Raji (cell line): ENCODE measurements around the gene TBC1D1.

Source experiments
- POLR2A ChIP-seq: IDR thresholded peaks from 2 replicates; pipeline ENCODE4 v1.6.1; 2011; ENCODE audit warnings: low read depth, low read length, control low read depth; ENCODE audit not compliant: insufficient read depth

Gene TBC1D1

DNA sequence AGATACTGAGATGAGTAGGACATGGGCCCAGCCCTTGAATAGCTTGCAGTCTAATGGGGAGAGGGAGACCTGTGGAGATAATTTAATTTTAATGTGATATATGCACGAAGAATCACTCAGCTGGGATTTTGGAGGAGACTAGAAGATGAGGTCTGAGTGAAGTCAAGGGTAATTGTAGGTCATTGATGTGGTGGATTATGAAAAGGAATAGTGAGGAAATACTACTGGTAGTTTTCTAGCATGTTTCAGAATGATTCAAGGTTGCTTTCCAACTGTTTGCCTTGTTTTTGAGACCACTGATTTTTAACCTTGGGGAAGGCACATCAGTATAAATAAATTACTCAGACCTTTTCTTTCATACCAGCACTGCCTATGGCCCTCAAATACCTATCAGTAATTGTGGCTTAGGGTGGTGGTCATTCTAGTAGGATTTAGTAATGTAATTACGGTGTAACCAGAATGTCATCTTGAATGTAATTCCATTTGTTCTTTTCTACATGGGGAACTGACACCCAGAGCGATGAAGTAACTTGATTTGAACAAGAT is 94.9 kb downstream of the TBC1D1 start:
- TF ChIP-seq POLR2A = no peak

DNA sequence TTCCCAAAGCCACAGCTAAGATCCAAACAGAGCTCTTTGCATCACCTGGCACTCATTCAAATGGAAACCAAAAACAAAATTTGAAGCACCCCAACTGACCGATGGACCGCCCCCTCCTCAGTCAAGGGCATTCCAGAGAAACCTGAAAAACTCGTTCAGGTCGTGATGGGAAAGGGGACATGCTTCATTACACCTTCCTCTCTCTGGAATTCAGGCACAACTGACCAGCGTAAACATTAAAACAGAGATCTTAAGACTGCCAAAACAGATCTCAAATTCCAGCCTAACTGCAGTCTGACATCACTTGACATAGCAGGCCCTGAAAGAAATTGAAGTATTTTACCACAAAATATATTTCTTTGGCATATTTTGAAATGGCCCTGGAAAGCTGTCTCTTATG is 97.8 kb downstream of the TBC1D1 start:
- no peak for TF ChIP-seq POLR2A

DNA sequence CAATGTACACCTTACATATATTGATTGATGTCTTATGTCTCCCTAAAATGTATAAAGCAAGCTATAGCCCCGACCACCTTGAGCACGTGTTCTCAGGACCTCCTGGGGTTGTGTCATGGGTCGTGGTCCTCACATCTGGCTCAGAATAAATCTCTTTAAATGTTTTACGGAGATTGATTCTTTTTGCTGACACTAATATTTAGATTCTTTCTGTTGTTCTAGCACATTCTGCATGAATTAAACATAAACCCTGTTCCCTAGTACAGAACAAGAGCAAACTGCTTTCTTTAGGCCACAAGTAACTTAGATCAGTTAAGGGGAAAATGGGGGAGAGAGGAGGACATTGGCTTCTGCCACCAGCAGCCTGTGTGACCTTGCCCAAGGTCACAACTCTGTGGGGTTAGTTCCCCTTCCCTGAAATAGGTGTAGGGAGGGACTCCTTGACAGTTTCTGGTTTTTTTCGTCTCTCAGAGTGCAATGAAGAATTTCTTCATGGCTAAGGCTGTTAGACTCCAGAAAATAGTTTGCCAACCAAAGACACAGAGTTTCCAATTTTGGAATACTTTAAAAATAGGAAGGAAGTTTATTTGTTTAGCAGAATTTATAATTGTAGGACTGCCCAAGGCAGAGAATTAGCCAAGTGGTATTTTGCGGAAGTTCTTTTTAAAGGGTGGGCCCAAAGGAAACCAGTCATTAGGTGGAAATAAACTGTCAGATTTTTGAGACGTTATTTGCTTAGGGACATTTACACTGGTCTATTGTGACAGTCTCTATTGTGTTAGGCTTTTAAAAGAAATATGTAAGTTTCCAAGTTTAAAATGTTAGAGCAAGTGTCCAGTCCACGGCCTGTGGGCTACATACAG is 98.7 kb downstream of the TBC1D1 start:
- no peak for TF ChIP-seq POLR2A

DNA sequence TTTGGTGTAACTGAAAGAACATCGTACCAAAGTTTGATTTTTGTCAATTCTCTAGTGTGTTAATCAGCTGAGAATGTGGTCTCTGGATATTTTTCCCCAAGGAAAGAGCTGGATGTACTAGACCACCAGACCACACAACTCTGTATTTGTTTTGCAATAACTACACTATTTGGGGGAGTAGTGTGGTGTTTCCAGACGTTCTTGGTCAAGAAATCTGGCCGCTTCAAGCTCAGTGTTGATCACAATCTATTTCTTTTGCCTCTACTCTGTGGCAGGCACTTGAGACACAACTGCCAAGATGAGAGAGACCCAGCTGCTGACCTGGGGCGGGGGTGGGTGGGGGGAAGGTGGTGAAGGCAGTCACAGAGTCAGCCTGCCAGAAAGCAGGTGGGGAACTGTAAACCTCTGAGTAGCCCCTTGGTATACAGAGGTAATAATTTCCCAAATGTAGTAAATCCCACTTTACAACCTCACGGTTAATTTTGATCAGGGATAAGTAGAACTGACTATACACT is 99.9 kb downstream of the TBC1D1 start:
- TF ChIP-seq POLR2A = no peak

DNA sequence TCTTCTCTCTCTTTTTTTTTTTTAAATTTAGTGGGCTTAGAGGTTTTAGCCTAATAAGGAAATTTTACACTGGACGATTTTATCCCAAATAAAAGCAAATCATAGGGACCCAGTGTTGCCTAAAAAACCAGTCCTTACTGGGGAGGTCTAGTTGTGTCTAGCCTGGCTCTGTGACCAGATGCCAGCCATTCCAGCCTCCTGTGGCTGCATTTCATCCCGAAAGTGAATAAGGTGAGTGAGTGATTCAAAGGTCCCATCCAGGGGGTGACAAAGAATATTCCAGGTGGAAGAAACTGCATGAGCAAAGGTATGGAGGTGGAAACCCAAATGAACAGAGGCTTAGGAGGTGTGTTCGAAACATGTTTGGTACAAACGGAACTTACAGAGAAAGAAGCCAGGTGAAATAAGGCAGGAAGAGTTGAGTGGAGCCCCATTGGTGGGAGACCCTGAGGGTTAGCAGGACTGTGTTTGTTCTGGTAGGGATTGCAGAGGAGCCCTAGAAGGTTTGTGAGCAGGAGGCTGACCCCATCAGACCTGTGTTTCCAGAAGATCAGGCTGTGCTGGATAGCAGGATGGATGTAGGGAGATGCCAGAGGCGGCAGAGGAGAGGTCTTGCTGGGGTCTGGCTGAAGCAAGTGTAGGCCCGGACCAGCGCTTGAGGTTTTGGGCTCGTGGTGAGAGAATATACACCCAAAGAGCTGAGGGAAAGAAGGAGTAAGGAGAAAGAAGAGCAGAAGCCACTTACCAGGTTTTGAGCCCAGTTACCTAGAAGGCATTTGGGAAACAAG is 100.9 kb downstream of the TBC1D1 start:
- TF ChIP-seq POLR2A = no peak

DNA sequence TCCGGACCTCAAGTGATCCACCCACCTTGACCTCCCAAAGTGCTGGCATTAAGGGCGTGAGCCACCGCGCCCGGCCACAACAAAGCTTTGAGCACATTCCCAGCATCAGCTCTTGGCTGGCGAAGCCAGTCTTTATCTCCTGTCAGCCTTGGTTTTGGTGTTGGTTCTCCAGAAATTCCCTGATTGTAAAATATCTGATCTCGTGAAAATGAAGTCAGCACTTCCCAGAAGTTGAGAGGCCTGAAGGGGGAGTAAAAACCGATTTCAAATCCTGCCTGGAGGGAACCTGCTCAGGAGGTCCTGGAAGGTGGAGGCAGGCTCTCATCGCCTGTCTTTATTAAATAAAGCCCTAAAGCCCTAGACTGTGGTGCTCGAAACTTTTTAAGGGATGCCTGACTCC is 102.9 kb downstream of the TBC1D1 start:
- TF ChIP-seq POLR2A = no peak

DNA sequence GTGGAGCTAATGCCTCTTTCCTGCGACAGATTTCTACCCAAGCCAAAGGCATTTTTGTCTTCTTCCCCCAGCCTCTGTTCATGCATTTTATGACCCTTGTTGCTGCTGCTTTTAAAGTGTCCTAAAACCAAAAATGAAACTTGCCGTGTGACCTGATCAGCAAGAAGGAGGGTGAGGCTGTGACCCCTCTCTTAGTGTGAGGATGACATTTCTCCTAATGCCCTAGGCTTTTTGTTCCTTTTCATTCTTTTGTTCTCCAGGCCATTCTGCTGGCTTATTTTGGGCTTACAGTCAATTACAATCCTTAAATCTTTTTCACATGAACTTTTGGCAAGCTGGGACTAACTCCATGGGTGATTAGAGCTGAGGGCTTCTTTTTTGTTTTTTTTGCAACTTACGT is 103.7 kb downstream of the TBC1D1 start:
- TF ChIP-seq POLR2A = no peak

DNA sequence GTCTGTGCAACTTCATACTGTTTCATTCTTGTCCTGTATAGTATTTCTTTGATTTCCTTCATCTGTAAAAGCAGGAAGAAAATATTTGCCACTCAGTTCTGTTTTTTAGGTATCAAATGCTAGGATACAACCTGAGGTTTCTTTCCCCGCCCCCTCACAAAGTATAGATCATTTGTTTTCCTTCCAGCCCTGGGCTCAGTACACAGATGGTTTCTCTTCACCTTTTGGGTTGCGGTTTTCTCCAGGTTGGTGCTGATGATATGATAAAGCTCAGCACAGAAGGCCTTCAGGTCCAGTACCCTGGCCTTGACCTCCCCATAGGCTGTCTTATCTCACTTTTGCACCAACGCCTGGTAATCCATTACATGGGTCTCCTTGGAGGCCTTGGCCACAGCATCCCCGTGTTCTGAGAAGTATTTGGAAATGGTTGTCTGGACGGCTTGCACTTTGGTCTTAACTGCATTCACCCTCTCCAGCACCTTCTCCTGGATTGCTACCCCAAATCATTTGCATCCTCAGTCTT is 104.5 kb downstream of the TBC1D1 start:
- no peak for TF ChIP-seq POLR2A

DNA sequence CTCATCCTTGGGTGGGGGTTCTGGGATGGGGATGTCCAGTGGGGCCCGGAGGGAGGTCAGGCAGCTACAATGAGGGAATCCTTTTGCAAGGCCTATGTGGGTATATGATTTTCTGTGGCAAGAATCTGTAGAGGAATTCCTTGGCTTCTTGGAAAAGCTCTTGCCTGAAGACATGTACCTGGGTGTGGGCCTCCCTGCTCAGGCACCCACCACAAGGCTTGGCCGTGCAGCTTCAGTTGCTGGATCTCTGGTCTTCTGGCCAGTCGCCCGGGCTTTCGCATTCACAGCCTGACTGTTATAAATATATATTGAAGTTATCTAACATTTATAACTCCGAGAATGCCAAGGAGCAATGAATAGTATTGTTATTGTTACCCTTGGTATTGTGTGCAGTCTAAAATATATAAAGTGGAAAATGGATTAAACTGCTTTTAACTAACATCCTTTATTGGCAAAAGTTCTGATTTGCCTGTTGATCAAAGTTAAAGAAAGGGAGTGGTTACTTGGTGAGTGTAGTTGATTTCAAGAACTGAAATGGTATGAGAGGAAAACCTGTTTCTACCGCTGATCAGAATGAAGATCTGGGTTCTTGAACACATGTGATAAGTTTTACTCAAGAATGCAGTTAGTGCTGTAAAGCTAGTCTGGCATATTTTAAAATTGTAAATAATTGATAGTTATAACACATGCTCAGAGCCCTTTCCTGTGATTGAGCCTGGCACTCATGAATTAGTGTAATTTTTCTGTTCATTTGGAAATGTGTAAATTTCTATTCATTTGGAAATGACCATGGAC is 105.3 kb downstream of the TBC1D1 start:
- no peak for TF ChIP-seq POLR2A

DNA sequence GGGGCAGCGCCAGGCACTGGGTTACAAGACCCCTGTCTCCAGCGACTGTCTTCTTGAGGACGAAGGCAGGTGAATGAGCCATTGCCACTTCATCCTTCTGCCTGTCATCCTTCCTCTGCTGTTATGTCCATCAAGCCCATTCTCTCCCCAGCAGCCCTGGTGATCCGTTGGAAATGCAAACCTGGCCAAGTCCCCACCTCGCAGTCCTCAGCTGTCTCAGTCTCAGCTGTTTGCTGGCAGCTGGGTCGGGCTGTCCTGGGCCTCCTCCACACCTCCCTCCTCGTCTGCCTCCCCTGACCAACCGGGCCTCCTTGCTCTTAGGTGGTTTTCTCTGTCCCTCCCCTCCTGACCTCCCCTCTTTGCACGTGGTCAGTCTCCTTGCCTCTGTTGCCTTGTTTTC is 107.3 kb downstream of the TBC1D1 start:
- no peak for TF ChIP-seq POLR2A

DNA sequence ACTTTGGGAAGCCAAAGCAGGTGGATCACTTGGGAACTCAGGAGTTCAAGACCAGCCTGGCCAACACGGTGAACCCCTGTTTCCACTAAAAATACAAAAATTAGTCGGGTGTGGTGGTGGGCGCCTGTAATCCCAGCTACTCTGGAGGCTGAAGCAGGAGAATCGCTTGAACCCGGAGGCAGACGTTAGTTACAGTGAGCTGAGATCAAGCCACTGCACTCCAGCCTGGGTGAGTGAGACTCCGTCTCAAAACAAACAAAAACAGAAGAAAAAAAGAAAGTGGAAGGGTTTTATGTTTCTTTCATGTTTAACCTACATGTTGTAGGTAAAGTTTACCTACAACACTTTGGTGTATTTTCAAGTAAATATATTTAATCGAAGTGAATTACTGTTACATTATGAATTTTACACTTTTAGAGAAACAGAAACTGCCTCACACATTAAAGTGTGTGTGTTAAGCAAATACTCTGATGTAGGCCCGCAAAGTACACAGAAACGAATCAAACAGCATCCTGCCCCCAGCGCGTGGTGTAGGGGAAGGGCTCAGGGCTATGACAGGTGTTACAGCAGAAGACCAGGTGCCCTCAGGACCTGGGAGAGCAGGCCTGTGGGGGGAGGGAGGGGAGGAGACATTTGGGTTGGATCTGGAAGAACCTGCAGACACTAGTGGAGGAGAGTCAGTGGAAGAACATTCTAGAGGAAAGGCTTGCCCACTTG is 108.3 kb downstream of the TBC1D1 start:
- no peak for TF ChIP-seq POLR2A

DNA sequence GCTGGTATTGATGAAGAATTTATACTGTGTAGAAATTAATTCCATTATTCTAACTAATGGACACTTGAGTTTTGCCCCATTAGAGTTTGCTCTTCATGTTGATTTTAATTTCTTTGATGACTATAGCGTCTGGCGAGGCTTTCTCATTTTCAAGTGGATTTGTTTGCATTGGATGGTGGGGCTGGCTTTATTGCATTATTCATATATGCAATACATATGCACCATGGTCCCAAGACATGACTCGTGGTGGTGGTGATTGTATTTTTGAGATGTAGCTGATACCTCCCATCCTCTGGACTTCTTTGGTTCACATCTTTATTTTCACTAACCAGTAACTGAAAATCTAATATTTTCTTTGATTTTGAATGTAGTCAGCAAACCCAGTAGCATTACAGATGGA is 109.1 kb downstream of the TBC1D1 start:
- no peak for TF ChIP-seq POLR2A

DNA sequence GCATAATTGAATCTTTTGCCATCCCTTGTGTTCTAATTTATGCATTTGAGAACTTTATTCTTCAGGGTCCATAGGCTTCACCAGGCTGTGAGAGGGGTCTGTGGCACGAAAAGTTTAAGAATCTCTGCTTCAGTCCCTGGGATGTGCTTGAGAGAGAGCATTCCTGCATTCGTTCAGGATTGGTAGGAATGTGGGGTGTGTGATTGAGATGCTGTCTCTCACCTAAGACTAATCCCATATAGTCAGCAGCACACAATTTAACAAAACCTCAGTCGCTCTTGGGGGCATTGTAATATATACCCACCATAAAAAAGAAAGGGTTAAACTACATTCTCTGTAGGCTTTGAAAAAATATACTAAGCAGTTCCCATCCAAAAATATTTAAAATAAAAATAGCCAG is 111.0 kb downstream of the TBC1D1 start:
- no peak for TF ChIP-seq POLR2A

DNA sequence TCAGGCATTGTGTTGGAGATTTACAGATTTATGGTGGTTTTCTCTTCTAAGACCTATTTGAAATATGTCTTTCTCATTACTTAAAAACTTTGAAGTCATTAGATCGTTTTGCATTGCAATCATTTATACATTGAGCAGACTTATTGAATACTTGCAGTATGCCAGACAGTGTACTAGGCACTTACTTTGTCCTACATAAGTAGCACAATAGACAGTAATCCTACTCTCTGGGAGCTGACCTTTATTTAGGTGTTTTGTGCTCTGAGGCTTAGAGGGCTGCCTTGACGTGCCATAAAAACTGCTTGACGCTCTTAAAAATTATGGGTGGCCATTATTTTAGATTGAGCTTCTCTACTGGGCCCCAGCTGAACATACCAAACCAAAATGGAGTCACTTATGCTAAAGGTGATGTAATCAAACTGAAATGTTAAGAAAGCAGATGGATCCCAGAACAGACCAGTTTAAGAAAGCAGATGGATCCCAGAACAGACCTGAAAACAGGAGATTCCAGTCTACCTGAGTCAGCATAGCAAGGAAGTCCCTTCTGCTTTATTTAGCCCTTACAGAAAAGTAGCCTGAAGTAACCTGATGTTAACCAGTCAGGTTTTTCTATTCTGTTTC is 111.7 kb downstream of the TBC1D1 start:
- TF ChIP-seq POLR2A = no peak
